CD4-positive, CD25-positive, alpha-beta regulatory T cell (primary cell): ENCODE data around the gene PKD1. TPM values are rescaled to one million over a fixed set of nuclear protein-coding genes. Genes with fewer than 3 reads are reported as not detected.

Source experiments
- ATAC-seq, 2 donors: fragments of 150-1000 bp; cut with Tn5 transposase; one replicate each; pipeline ENCODE4 v1.10.0; 2021; ENCODE audit warnings: low read depth in 2 of 2, moderate number of reproducible peaks in 2 of 2, moderate library complexity in 1 of 2
- DNase-seq, 3 donors: peaks; one replicate each; pipeline versions ENCODE4 v3.0.0 to v3.0.0-alpha.2; 2012 to 2022; ENCODE audit warnings: mixed read lengths in 1 of 3
- H3K27ac ChIP-seq: one replicate; pipeline ENCODE4 v1.7.0; 2013; ENCODE audit warnings: mild to moderate bottlenecking, low read length; ENCODE audit not compliant: insufficient read depth, poor library complexity, severe bottlenecking
- H3K27me3 ChIP-seq: one replicate; pipeline ENCODE4 v1.7.0; 2013; ENCODE audit warnings: low read length; ENCODE audit not compliant: control insufficient read depth, insufficient read depth
- H3K36me3 ChIP-seq: one replicate; pipeline ENCODE4 v1.7.0; 2013; ENCODE audit warnings: mild to moderate bottlenecking, low read length, moderate library complexity; ENCODE audit not compliant: control insufficient read depth, insufficient read depth
- H3K4me1 ChIP-seq: 2 replicates; pipeline ENCODE4 v1.7.0; 2013; ENCODE audit warnings: mild to moderate bottlenecking, low read length; ENCODE audit not compliant: insufficient read depth, control insufficient read depth, poor library complexity, severe bottlenecking
- H3K4me3 ChIP-seq: one replicate; pipeline ENCODE4 v1.7.0; 2013; ENCODE audit warnings: low read depth, mild to moderate bottlenecking, low read length, moderate library complexity
- H3K9me3 ChIP-seq, 2 experiments: 1 replicate in 1 of 2; 2 replicates in 1 of 2; pipeline ENCODE4 v1.7.0; 2013; ENCODE audit warnings: low read length in 2 of 2, mild to moderate bottlenecking in 1 of 2, moderate library complexity in 1 of 2; ENCODE audit not compliant: control insufficient read depth in 2 of 2
- H3K27ac Mint-ChIP-seq, 3 donors: one replicate each; pipeline ENCODE4 v1.8.0; 2020 to 2022; ENCODE audit warnings: mild to moderate bottlenecking in 3 of 3, mixed read lengths in 3 of 3, moderate library complexity in 2 of 3
- H3K27me3 Mint-ChIP-seq: one replicate; pipeline ENCODE4 v1.8.0; 2022; ENCODE audit warnings: mild to moderate bottlenecking, mixed read lengths
- H3K36me3 Mint-ChIP-seq: one replicate; pipeline ENCODE4 v1.8.0; 2020; ENCODE audit warnings: mixed read lengths
- H3K4me1 Mint-ChIP-seq, 4 donors: one replicate each; pipeline ENCODE4 v1.8.0; 2020 to 2022; ENCODE audit warnings: mixed read lengths in 4 of 4, mild to moderate bottlenecking in 1 of 4
- H3K4me3 Mint-ChIP-seq, 4 donors: one replicate each; pipeline ENCODE4 v1.8.0; 2020 to 2022; ENCODE audit warnings: mild to moderate bottlenecking in 4 of 4, mixed read lengths in 4 of 4, moderate library complexity in 3 of 4
- H3K9me3 Mint-ChIP-seq, 7 donors: one replicate each; pipeline ENCODE4 v1.8.0; 2020 to 2022; ENCODE audit warnings: mixed read lengths in 7 of 7, mild to moderate bottlenecking in 3 of 7, moderate library complexity in 2 of 7
- polyA plus RNA-seq, 4 donors: library from polyadenylated mRNA; unstranded; fragments of 300-500 nt; fragmentation: Illumina TruSeq; gene quantifications; one replicate each; pipeline ENCODE4 v1.2.3, GENCODE V29; 2021
- total RNA-seq: library from RNA; stranded (reverse); gene quantifications from one replicate; pipeline ENCODE4 v1.2.3, GENCODE V29; 2022

The PKD1 gene
- total and polyA plus RNA-seq, 5 donors from 2014 or later, result 1.4 to 86.1 (median 2.8) TPM

DNA sequence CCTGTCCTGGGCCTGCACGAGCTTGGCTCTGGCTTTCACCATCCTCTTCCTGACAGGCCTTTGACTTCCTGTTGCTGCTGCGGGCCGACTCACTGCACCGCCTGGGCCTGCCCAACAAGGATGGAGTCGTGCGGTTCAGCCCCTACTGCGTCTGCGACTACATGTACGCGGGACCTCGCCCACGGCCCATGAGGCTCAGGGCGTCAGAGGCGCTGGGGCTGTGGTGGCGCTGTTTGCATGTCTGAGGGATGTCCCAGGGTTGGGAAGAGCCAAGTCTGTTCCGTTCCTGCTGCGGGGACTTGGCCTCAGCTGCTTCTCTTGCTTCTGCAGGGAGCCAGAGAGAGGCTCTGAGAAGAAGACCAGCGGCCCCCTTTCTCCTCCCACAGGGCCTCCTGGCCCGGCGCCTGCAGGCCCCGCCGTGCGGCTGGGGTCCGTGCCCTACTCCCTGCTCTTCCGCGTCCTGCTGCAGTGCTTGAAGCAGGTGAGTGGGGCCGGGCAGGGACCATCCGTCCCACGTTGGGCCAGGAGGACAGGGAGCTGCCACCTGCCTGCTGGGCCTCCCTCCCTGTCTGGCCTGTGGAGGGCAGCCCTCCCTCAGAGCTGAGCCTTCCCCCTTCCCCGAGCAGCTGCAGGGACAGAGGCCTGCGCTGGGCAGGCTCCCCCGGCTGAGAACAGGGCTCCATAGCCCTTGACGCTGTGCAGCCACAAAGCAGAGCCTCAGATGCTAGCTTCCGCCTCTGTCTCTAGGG is 64.1 kb downstream of the PKD1 start:
- H3K4me1 Mint-ChIP-seq, result no peaks in the 10 kb centered on the region
- H3K4me1 ChIP-seq, result no peaks in the 10 kb centered on the region
- H3K4me3 ChIP-seq, result no peak overlapping the region
- H3K27me3 Mint-ChIP-seq, result no peaks in the 10 kb centered on the region
- no peak overlapping the region for H3K27ac ChIP-seq
- H3K4me3 Mint-ChIP-seq, result no peak overlapping the region
- DNase-seq (no peak), ATAC-seq (no peak)
- H3K36me3 ChIP-seq, result peaks cover 51% of the 10 kb centered on the region
- H3K27ac Mint-ChIP-seq, result no peak overlapping the region
- H3K9me3 ChIP-seq, result no peaks in the 10 kb centered on the region
- H3K27me3 ChIP-seq, result no peaks in the 10 kb centered on the region
- H3K9me3 Mint-ChIP-seq, result peaks cover 0 to 2% (median 0%) of the 10 kb centered on the region in 7 donors
- peaks cover 12% of the 10 kb centered on the region for H3K36me3 Mint-ChIP-seq

DNA sequence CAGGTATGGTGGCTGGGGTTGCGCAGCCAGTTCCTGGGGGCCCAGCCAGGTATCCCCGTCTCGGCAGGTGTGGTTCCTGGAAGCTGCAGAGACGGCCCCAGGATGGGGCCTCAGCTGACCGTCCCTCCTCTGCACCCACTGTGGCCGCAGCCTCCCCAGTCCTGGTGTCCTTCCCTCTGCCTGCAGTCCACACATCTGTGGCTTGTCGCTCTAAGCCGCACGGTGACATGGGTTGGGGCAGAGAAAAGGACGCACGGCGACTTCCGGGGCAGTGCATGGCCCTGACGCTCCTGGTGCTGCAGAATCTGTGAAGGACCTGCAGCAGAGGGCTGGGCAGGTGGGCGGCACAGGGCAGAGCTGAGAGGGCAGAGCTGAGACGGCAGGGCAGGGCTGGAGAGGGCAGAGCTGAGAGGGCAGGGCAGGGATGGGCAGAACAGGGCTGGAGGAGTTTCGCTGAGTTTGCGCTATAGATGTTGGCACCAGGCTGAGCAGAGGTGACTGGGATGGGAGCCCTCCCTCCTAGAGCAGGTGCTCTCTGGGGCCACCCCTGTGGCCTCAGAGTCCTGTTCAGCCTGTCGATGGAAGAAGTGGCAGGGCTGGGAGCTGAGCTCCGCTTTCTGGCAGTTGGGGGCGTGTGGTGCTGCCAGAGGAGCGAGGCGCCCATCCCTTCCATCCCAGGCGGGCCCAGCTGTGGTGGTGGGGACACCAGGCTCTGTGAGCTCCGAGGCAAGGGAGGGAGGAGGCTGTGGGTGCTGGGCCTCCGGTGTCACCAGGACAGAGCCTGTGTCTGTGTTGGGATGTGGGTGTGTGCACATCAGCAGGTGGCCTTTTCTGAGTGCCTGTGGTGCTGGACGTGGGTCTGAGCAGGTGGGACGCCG is 64.9 kb downstream of the PKD1 start:
- ATAC-seq, result no peak
- H3K27me3 Mint-ChIP-seq, result no peaks in the 10 kb centered on the region
- peaks cover 53% of the 10 kb centered on the region for H3K36me3 ChIP-seq

GRCh38 chr16:2066139-2066538 is 69.6 kb downstream of the PKD1 start:
- H3K27ac Mint-ChIP-seq, result no peak overlapping the region
- no peak overlapping the region for H3K4me3 ChIP-seq
- H3K9me3 ChIP-seq, result no peaks in the 10 kb centered on the region
- H3K4me1 Mint-ChIP-seq, result no peaks in the 10 kb centered on the region
- peaks cover 24% of the 10 kb centered on the region for H3K36me3 Mint-ChIP-seq
- H3K36me3 ChIP-seq, result peaks cover 34% of the 10 kb centered on the region
- H3K4me3 Mint-ChIP-seq, result no peak overlapping the region
- H3K9me3 Mint-ChIP-seq, result no peaks in the 10 kb centered on the region
- no peak overlapping the region for H3K27ac ChIP-seq
- H3K27me3 ChIP-seq, result no peaks in the 10 kb centered on the region
- no peaks in the 10 kb centered on the region for H3K27me3 Mint-ChIP-seq
- H3K4me1 ChIP-seq, result no peaks in the 10 kb centered on the region
- ATAC-seq (no peak), DNase-seq (no peak)

More for the DNA sequence above, 64.9 kb downstream of the PKD1 start:
- H3K4me1 ChIP-seq, result no peaks in the 10 kb centered on the region
- Mint-ChIP-seq H3K27ac (no peak overlapping the region), H3K36me3 (peaks cover 17% of the 10 kb centered on the region), H3K4me3 (no peak overlapping the region), H3K4me1 (no peaks in the 10 kb centered on the region), H3K9me3 (no peaks in the 10 kb centered on the region)
- H3K4me3 ChIP-seq, result no peak overlapping the region
- no peak overlapping the region for H3K27ac ChIP-seq
- no peak for DNase-seq
- no peaks in the 10 kb centered on the region for H3K9me3 ChIP-seq
- H3K27me3 ChIP-seq, result no peaks in the 10 kb centered on the region

GRCh38 chr16:2064368-2064945 is 71.2 kb downstream of the PKD1 start:
- Histone ChIP-seq H3K36me3 (peaks cover 32% of the 10 kb centered on the region), H3K4me3 (no peak overlapping the region), H3K27ac (no peak overlapping the region), H3K27me3 (no peaks in the 10 kb centered on the region), H3K4me1 (no peaks in the 10 kb centered on the region), H3K9me3 (no peaks in the 10 kb centered on the region)
- no peak overlapping the region for H3K4me3 Mint-ChIP-seq
- DNase-seq, result no peak
- H3K27me3 Mint-ChIP-seq, result no peaks in the 10 kb centered on the region
- peaks cover 19% of the 10 kb centered on the region for H3K36me3 Mint-ChIP-seq
- no peak overlapping the region for H3K27ac Mint-ChIP-seq
- no peaks in the 10 kb centered on the region for H3K4me1 Mint-ChIP-seq
- no peaks in the 10 kb centered on the region for H3K9me3 Mint-ChIP-seq
- no peak for ATAC-seq

- peaks cover 29% of the 10 kb centered on the region for H3K36me3 ChIP-seq
- DNase-seq (no peak), ATAC-seq (no peak)
- no peaks in the 10 kb centered on the region for H3K9me3 ChIP-seq
- H3K4me3 ChIP-seq, result no peak overlapping the region
- no peaks in the 10 kb centered on the region for H3K27me3 Mint-ChIP-seq
- H3K27ac ChIP-seq, result no peak overlapping the region
- H3K4me1 ChIP-seq, result no peaks in the 10 kb centered on the region
- H3K4me1 Mint-ChIP-seq, result no peaks in the 10 kb centered on the region
- H3K36me3 Mint-ChIP-seq, result peaks cover 19% of the 10 kb centered on the region
- H3K9me3 Mint-ChIP-seq, result no peaks in the 10 kb centered on the region
- H3K4me3 Mint-ChIP-seq, result no peak overlapping the region
- H3K27me3 ChIP-seq, result no peaks in the 10 kb centered on the region
- no peak overlapping the region for H3K27ac Mint-ChIP-seq
Measured at GRCh38 chr16:2063861-2064260, 71.8 kb downstream of the PKD1 start.

GRCh38 chr16:2062801-2063200 is 72.9 kb downstream of the PKD1 start:
- H3K27me3 ChIP-seq, result no peaks in the 10 kb centered on the region
- no peak overlapping the region for H3K4me3 ChIP-seq
- no peak overlapping the region for H3K4me3 Mint-ChIP-seq
- H3K9me3 Mint-ChIP-seq, result no peaks in the 10 kb centered on the region
- no peak for DNase-seq
- peaks cover 18% of the 10 kb centered on the region for H3K36me3 Mint-ChIP-seq
- no peaks in the 10 kb centered on the region for H3K27me3 Mint-ChIP-seq
- no peaks in the 10 kb centered on the region for H3K4me1 ChIP-seq
- H3K4me1 Mint-ChIP-seq, result no peaks in the 10 kb centered on the region
- ATAC-seq, result no peak
- peaks cover 21% of the 10 kb centered on the region for H3K36me3 ChIP-seq
- no peaks in the 10 kb centered on the region for H3K9me3 ChIP-seq
- H3K27ac Mint-ChIP-seq, result no peak overlapping the region
- H3K27ac ChIP-seq, result no peak overlapping the region

DNA sequence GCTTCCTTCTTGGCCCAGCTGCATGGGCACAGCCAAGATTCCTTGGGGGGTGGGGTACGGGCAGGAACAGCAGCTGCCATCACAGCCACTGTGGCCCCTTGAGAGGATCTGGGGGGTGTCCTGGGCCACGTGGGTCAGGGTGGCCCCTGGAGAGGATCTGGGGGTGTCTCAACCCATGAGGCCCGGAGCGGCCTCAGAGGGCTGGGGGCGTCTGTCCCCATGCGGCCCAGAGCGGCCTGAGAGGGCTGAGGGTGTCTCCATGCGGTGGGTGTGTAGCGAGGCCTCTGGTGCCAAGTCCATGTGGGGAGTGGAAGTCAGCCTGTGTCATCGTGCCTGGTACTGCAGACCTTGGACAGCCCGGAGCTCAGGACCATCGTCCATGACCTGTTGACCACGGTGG is 74.2 kb downstream of the PKD1 start:
- Histone ChIP-seq H3K36me3 (peaks cover 22% of the 10 kb centered on the region), H3K27ac (no peak overlapping the region), H3K4me1 (no peaks in the 10 kb centered on the region), H3K4me3 (no peak overlapping the region), H3K27me3 (no peaks in the 10 kb centered on the region), H3K9me3 (no peaks in the 10 kb centered on the region)
- H3K4me3 Mint-ChIP-seq, result no peak overlapping the region
- no peaks in the 10 kb centered on the region for H3K27me3 Mint-ChIP-seq
- no peaks in the 10 kb centered on the region for H3K9me3 Mint-ChIP-seq
- no peaks in the 10 kb centered on the region for H3K4me1 Mint-ChIP-seq
- peaks cover 16% of the 10 kb centered on the region for H3K36me3 Mint-ChIP-seq
- H3K27ac Mint-ChIP-seq, result no peak overlapping the region
- no peak for DNase-seq
- ATAC-seq, result no peak
